NCI-H1092 (cell line): ENCODE results near the gene THRA.
A peak's percentile ranks its signal among the peaks of the same experiment; 100 is the strongest.

Experiments used
- DNase-seq: peaks from one replicate; lab custom pipeline; 2025; lab: John Stamatoyannopoulos, UW

The THRA gene

DNA sequence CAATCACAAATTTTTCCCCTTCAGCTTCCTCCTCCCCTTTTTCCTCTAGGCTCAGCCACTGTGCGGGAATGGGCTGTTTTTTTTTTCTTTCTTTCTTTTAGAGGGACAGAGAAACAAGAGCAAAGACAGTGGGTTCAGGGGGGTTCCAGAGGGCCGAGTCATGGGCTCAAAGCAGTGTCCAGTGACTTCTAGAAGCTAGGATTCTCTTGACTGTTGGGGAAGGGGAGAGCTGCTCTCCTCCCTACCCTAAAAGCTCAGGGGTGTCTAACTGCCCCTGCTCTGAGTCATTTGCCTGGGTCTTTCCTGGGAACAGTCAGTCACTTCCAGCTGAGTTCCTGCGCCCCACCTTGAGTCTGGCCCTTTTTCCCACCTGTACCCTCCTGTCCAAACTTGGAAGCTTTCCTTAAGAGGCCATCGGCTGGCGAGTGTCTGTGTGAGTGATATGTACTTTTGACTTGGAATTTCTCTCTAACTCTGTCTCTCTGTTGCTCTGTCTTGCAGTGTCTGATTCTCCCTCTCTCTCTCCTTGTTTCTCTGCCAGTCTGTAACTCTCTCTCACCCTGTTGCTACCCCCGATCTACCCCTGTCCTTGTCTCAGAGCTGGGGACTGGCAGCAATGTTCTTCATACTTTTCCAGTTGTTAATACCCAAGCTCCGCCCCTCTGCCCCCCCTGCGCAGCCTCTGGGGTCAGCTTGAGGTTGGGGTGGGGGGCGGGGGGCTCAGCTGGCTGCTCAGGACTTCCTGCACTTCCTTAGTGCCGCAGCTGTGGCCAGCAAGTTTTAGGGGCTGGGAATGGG lies 2.4 kb downstream of the THRA start:
- no peak for DNase-seq

DNA sequence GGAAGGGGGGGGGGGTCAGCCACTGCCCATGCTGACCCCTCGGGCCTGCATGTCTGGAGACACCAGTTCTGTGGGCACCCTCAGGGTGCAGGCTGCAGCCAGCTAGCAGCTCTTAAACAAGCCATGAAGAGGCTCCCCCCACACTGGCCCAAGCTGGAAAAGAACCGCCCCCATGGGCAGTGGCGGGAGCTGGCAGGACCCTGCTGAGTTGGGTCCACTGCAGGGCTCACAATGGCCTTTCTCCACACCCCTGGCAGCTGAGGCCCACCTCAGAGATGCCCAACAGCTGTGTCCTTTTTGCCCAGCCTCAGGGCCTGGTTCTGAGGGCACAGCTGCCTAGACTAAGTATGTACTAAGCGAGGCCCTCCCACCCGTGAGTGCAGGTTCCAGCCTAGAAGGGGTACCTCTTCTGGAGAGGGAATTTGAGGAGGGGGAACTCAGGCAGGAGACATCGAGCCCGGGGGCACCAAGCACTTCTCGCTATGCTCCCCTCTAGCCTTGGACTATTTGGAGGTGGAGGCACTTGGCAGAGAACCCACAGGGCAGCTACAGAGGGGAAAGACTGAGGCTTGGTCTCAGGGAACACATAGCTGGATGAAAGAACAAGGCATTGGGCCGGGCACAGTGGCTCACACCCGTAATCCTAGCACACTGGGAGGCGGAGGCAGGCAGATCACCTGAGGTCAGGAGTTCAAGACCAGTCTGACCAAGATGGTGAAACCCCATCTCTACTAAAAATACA lies 3.2 kb downstream of the THRA start:
- DNase-seq, result no peak

DNA sequence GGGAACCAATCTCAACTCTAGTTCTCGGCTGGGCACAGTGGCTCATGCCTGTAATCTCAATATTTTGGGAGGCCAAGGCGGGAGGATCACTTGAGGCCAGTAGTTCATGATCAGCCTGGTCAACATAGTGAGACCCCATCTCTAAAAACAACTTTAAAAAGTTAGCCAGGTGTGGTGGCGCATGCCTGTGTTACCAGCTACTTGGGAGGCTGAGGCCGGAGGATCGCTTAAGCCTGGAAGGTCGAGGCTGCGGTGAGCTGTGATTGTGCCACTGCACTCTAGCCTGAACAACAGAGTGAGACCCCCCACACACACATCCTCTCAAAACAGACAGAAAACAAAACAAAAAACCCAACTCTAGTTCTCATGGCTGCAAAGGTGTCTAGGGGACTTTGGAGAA lies 4.9 kb downstream of the THRA start:
- no peak for DNase-seq

DNA sequence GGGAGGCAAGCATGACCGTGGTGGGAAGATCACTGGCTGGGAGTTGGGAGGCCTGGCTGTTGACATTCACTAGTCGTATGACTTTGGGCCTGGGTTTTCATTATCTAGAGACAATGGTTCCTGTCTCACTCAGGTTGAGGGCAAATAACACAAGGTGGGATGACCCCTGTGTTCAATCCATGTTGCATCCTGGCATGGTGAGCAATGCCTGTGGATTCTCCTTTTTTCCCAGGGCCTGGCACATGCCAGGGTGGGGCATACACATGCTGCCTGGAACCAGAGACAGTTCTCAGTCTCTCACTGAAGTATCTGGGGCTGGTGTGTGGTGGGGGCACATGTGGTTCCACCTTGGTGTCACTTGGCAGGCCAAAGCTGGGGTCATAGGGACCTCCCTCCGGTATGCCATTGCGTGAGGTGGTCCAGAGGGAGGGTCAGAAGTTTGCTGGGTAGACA lies 5.4 kb downstream of the THRA start:
- no peak for DNase-seq

DNA sequence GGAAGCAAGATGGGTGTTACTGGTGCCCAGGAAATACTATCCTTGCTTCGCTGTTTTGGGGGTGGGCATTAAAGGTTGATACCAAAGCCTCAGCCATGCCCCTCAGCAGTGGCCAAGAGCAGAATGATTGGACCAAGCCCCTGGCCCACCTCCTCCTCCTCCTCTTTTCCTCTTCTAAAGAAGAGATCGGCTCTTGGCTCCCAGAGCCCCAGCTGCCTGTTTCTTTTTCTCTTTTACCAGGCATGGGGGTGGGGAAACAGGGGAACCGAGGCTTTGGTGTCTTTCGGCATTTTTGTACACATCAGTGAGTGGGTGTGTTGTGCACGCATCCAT lies 5.8 kb downstream of the THRA start:
- no peak for DNase-seq

DNA sequence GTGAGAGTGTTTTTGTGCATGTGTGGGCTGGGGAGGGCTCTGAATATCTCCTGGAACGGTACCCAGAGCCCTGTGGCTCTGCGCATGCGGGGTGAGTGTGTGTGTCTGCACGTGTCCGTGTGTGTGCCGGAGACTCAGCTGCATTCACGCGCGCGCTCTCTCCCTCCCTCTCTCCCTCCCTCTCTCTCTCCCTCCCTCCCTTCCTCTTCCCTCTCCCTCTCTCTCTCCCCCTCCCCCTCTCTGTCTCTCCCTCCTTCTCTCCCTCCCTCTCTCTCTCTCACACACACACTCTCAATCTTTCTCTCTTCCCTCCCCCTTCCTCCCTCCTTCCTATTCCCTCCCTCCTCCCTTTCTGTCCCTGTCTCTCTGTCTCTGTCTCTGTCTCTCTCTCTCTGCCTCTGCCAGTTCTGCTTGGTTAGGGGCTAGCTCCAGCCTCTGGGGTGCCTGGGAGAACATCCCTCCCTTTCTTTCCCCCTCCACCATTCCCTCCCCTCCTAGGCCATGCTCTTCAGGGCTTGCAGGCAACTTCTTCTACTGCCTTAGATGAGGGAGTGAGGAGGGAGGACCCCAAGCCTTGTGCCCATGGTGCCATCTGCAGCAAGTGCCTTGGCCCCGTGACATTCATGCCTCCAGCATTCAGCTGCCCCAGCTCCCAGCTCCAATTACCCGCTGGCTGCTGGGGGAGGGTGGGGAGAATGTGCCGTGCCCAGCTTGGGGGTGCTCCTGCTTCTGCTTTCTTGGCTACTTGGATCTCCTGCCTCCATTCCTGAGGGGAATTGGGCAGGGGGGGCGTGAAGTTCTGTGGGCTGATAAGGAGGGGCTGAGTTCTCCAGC lies 6.4 kb downstream of the THRA start:
- peak; percentile 78 for DNase-seq

DNA sequence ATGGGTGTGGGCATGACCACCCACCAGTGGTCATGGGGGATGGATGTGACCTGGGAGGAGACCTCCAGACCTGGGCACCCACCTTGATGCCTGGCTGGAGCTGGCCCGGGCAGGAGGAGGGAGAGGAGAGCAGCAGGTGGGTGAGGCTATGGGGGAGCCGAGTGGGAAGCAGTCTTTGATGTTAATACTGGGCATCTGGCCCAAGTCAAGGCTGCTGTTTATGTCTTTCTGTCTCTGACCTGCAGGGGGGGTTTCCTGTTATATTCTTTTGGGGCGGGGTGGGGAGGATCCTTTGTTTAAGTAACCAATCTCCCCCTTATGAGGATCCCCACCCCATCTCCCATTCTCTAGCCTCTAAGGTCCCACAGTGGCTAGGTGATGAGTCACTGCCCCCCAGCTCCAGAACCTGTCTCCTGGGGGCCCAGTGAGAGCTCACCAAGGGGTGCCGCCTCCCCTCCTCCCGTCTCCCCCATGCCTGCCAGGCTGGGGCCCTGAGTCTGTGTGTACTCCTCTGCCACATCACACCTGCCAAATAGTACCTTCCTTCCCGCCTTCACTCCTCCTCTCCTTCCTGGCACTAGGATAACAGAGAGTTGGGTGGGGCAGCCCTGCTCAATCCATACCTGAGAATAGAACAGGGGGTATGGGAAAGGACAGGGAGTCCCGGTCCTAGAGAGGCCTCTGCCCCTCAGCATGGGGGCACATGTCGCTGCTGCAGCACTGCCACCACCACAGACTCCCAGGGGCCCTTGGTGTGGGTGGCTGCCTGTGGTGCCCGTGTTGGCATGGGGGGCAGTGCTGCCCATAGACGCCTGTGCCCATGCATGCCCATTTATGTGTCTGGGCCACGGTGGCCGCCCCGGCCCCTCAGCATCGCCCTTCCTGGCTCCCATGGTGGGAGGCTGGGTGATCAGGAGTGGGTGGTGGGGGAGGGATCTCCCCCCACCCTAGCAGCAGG lies 7.3 kb downstream of the THRA start:
- peak; percentile 40 for DNase-seq

DNA sequence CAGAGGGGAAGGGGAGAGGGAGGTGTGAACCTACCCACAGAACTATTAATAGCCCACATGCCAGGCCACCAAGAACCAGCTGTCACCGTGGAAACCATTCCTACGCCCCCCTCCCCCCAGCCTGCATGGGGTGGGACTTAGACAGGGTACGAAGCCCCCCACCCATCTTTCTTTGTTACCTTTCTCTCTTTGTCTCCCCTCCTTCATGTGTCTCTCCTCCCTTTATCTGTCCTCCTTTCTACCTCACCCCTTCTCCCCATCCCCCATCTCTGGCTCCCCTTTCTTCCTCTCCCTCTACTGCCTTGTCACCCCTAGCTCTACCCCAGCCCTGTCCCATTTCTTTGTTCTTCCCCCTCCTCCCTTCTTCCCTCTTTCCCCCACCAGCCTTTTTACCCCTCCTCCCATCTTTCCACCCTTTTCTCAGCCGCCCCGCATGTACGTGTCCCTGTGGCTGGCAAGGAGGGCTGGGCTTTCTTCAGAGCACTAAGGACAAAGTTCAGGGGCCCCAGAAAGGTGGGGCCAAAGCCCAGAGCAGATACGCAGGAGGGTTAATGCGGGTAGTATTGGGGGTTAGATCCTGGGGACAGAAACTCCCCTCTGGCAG lies 8.0 kb downstream of the THRA start:
- peak; percentile 17 for DNase-seq

DNA sequence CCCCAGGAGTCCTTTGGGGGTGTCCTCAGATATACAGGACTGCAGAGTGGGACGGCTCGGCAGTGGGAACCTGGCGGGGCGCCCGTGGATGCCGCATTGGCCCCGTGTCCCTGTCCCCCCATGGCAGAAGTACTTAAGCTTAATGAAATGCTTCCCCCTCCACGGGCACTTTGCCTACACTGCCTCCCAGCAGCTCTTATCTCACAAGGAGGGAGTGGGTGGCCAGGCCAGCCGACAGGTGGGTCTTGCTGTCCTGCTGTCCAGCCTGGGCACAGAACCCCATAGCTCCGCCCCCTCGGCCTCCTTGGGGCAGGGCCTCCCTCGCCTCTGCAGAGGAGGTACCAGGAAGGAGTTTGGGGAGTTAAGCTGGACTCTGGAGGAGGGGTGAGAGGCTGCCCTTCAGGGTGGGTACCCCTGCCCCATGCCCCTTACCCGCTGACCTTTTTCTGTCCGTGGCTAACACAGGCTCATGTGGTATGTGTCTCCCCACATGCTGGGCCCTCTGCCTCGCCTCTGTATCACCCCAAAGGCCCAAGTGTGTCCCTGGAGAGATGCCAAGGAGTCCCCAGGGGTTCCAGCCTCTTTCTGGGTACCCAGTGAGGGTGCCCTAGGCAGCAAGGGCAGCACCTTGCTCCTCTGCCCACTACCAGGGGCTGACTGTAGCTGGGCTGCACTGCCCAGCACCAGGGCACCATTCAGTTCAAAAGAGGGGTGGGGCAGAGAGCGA lies 8.7 kb downstream of the THRA start:
- no peak for DNase-seq

DNA sequence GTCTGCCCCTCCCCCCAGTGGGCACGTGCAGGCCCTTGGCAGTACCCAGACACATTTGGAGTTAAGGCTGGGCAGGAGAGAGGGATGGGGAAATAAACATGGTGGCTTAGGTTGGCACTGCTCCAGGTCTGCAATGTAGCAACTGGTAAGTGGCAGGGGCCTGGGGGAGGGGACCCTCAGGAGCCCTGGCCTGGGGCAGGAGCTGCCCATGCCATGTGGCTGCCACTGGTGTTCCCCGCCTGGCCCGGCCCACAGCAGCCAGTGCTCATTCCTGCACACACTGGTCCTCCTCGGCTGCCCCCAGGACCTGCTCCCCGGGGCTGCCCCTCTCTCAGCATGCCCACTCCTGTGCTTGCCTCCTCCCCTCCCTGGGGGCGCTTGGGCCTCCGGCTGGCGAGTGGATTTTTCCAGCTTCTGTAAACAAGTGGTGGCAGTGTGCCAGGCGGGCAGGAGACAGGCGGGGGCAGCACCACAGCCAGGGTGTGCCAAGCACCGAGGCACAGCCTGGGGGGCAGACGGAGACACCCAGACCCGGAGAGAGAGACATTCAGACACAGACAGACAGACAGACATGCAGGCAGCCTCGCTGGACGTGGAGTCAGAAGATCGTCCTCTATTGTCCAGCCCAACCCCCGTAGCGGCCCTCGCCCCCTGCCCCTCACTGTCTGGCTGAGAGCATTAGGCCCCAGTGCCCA lies 9.4 kb downstream of the THRA start:
- peak; percentile 96 for DNase-seq

DNA sequence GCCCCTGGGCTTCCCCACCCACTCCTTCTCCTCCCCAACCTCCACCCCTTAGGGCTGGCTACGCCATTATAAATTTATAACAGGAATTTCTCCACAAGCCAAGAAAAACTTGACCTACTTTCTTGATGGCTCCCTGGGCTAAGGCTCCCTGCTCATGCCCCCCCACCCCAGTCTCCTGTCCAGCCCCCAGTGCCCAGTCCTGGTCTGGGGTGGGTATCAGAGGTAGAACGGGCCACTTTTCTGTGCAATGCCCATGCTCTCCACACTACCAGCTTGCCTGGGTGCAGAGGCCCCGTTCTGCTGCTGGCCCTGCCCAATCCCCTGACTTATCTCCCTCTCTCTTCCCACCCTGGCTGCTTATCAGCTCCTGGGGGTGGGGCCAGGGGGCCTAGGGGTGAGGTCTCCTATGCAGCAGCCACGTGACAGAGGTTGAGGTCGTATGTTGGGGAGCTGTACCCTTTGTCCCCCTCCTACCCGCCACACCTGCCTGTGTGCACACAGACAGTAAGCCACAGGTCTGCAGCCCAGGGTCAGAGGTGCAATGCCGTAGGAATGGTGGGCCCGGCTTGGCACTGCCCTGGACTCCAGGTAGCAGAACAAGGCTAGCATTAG lies 10.1 kb downstream of the THRA start:
- DNase-seq, result no peak

DNA sequence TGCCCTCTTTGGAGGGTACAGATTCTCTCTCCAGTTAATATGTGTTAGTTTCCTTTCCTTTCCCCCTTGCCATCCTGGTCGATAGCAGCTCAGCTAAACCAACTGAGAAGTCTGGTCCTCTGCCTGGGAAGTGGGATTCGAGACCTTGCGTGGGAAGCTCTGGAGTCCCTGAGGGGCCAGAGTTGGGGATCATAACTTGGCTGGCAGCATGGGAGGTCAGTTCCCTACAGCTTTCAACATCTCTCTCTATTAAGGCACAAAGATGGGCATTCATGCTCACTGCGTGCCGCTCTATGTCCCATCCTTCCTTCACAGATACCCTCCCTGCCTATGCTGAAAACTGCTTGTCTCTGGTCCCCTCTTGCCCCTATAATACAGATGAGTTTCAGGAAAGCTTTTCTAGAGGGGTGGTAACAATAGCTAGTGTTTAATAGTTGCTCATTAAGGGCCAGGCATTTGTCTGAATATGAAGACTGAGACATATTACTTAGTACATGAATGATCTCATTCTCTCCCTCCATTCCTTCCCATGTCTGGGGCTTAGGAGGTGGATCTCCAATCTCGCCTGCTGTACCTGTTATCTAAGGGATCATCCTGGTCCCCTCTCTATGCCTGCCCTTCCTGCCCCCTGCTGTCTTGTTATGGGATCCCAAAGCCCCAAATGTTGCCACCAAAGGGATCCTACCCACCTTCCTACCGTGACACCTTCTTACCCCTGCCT lies 10.8 kb downstream of the THRA start:
- DNase-seq, result no peak

DNA sequence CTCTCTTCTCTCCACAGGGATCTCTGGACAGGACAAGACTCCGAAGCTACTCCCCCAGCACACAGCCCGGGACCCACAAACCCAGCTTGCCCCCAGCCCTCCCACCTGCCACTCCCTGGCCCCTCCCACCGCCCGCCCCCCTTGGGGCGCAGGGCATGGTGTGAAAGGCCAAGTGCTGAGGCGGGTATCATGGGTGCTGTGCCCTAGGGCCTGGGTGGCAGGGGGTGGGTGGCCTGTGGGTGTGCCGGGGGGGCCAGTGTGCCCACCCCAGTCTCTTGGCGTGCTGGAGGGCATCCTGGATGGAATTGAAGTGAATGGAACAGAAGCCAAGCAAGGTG lies 11.4 kb downstream of the THRA start:
- DNase-seq, result no peak

DNA sequence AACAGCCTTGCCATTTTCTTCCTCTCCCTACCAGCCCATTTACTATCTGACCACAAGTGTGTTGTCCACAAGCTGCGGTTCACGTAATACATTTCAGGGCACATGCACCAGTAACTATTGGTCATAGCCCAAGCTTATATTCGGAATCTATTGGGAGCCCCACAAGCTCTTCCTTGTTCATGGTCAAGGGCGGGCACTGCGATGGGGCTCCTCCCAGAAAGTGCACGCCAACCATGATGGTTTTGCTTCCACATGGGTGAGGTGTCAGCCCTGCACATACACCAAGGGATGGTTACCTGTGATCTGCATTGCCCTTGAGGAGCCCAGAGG lies 12.1 kb downstream of the THRA start:
- DNase-seq, result no peak

DNA sequence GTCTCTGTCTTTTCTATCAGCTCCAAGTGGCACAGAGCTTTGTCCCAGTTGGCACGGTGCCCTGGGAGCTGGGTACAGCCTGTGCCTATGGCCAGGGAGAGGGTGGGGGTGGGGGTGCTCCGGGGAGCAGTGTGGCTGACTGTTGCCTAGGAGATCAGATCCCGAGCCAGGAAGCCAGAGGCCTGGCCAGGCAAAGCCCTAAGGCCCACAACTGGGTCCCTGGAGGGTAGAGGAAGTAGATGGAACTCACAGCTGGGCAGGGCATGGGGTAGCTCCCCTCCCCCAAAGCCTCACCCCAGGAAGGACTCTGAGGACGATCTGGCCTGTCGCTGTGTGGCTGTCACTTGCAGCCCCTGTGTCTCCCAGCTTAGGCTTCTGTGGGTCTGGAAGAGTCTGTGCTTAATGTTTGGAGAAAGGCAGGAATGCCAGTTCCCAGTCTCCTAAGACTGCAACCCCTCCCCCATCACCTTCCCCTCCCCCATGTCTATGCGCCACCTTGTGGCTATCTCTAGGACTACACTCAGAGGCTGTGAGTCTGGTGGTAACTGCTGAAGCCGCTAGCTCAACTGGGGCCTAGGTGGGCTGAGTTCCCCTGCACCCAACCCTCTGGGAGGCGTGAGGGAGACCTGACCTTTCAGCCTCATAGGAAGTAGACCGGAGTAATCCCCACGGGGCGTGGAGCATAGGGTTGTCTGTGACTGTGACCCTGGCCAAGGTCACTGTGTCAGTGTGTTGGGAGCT lies 12.6 kb downstream of the THRA start:
- peak; percentile 89 for DNase-seq

DNA sequence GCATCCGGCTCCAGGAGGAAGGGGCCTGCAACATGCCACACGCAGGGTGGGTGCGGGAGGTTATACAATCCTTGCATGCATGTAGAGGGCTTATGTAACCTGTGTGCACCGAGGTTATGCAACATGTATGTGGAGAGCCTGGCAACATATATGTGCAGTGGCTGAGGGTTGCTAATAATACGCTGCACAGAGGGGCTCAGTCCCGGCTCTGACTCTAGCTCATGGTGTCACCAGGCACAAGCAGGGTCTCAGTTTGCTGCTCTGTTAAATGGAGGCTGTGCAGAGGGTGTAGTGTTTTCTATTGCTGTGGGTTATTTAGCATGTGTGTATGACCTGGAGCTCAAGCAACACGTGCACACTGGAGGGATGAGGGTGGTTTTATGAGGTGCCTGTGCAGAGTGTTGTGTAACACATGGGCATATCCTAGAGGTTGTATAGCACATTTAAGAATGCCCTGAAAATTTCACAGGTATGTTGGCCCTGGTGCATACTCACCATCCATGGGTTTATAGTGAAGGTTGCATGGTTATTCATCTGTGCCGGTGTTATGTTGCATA lies 13.3 kb downstream of the THRA start:
- no peak for DNase-seq

DNA sequence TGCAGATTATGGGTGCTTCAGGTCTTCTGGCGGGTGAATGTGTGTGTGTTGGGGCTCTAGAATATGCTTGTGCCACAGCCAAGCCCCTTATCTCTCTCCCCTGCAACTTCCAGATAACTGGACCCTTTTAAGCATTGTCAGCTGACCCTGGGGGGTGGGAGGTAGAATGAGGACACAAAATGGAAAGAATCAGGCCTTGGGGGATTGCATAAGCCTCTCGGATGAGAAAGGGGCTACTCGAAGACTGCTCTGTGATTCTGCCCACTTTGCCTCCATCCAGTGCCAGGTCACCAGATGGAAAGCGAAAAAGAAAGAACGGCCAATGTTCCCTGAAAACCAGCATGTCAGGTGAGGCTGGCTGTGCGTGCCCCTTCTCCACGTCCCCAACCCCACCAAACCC lies 13.8 kb downstream of the THRA start:
- no peak for DNase-seq

DNA sequence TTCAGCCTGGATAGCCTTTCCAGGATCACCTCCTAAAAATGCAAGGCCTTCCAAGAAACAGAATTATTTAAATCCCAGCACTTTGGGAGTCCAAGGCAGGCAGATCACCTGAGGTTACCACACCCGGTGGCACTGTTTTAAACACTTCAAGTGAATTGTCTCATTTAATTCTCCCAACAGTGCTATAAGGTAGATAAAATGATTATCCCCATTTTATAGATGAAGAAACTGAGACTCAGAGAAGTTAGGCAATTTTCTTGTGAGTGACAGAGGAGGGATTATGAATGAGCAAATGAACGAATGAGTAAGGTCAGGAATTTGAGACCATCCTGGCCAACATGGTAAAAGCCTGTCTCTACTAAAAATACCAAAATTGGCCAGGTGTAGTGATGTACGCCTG lies 16.8 kb downstream of the THRA start:
- no peak for DNase-seq
